ENCODE results near the gene CEP41.

DNA sequence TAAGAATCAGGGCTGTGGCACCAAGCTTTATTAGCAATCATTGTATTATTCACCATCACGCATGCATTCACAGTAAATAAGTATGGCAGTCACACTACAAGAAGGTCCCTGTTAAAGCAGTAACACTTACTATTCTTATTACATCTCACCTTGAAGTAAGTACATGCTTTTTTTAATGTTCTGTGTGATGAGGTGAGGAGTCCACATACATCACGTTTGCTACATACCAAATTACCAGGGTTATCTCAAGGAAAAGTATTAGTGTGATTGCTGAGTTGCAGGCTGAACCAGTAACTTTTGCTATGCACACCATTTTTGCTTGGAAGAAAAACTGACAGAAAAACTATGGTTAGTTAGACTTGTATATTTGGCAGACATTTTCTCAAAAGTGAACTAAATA, 35.8 kb downstream of the CEP41 start:
- TF ChIP-seq CTCF (conservative IDR thresholded peaks at IDR 0.05; ENCODE audit: low read length) (no peak), EZH2phosphoT487 (IDR thresholded peaks at IDR 0.05; ENCODE audit: borderline replicate concordance, low read depth, low read length) (no peak)
